ENCODE measurements around the gene TMEM87B.

- TF ChIP-seq, protein P1, sequence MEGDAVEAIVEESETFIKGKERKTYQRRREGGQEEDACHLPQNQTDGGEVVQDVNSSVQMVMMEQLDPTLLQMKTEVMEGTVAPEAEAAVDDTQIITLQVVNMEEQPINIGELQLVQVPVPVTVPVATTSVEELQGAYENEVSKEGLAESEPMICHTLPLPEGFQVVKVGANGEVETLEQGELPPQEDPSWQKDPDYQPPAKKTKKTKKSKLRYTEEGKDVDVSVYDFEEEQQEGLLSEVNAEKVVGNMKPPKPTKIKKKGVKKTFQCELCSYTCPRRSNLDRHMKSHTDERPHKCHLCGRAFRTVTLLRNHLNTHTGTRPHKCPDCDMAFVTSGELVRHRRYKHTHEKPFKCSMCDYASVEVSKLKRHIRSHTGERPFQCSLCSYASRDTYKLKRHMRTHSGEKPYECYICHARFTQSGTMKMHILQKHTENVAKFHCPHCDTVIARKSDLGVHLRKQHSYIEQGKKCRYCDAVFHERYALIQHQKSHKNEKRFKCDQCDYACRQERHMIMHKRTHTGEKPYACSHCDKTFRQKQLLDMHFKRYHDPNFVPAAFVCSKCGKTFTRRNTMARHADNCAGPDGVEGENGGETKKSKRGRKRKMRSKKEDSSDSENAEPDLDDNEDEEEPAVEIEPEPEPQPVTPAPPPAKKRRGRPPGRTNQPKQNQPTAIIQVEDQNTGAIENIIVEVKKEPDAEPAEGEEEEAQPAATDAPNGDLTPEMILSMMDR (conservative IDR thresholded peaks at IDR 0.05; ENCODE audit: low read length), result no peak
- TF ChIP-seq EZH2phosphoT487 (IDR thresholded peaks at IDR 0.05; ENCODE audit: borderline replicate concordance, low read depth, low read length), result no peak
These were observed 100.5 kb downstream of the TMEM87B start for GRCh38 chr2:112155331-112156151.

Measured in OCI-LY7 (cell line).